SK-N-SH (cell line): ENCODE measurements around the gene PPIL4. TPM values are rescaled to one million over a fixed set of nuclear protein-coding genes. Genes with fewer than 3 reads are reported as not detected.
A peak's percentile ranks its signal among the peaks of the same experiment; 100 is the strongest.

ENCODE experiments used
- CTCF ChIA-PET: fragments of 300-600, 350-600 bp; formaldehyde crosslinking; extraction: SDS; loops from one replicate; lab custom pipeline; 2021; lab: Yijun Ruan, JAX
- POLR2A ChIA-PET: fragments of 350-600 bp; sonication (Branson Sonifier 250); formaldehyde crosslinking; extraction: SDS; loops from one replicate; lab custom pipeline; 2020; ENCODE audit warnings: antibody characterized with exemption, inconsistent platforms; lab: Yijun Ruan, JAX
- DNase-seq: peaks from one replicate; pipeline ENCODE4 v3.0.0; 2012
- H2AFZ ChIP-seq: fragments of 200-600 bp; sonication (generic); 2 replicates; pipeline ENCODE4 v1.8.1; 2016; ENCODE audit warnings: antibody characterized with exemption, mild to moderate bottlenecking, low read depth
- H3F3A ChIP-seq: fragments of 200-600 bp; sonication (generic); replicated peaks from 2 replicates; pipeline ENCODE3; 2016; ENCODE audit warnings: antibody characterized with exemption, mild to moderate bottlenecking; ENCODE audit not compliant: insufficient read depth
- H3K27ac ChIP-seq, 2 experiments: fragments of 200-500 bp in 1 of 2; fragments of 200-600 bp in 1 of 2; sonication (Bioruptor generic) in 1 of 2; sonication (generic), shearing (Covaris generic) in 1 of 2; 2 replicates each; pipeline versions ENCODE4 v1.5.1 to v1.6.1; 2014 to 2016; ENCODE audit warnings: low read depth in 2 of 2, inconsistent platforms in 1 of 2, low read length in 1 of 2, mild to moderate bottlenecking in 1 of 2, mixed read lengths in 1 of 2
- H3K27me3 ChIP-seq: fragments of 200-600 bp; sonication (generic), shearing (Covaris generic); 2 replicates; pipeline ENCODE4 v1.6.1; 2016; ENCODE audit warnings: mixed run types; ENCODE audit not compliant: insufficient read depth
- H3K36me3 ChIP-seq, 2 experiments: fragments of 200-500 bp in 1 of 2; fragments of 200-600 bp in 1 of 2; sonication (Bioruptor generic) in 1 of 2; sonication (generic) in 1 of 2; replicated peaks in 1 of 2; 2 replicates each; pipeline versions ENCODE3 to v1.5.1; 2014 to 2016; ENCODE audit warnings: low read length in 1 of 2, mild to moderate bottlenecking in 1 of 2; ENCODE audit not compliant: insufficient read depth in 2 of 2, control insufficient read depth in 1 of 2
- H3K4me1 ChIP-seq, 2 experiments: fragments of 200-500 bp in 1 of 2; fragments of 200-600 bp in 1 of 2; sonication (Bioruptor generic) in 1 of 2; sonication (generic), shearing (Covaris generic) in 1 of 2; 2 replicates each; pipeline versions ENCODE4 v1.5.1 to v1.6.1; 2014 to 2016; ENCODE audit warnings: low read depth in 1 of 2, low read length in 1 of 2, mixed run types in 1 of 2; ENCODE audit not compliant: insufficient read depth in 2 of 2, control insufficient read depth in 1 of 2
- H3K4me2 ChIP-seq: fragments of 200-600 bp; sonication (generic), shearing (Covaris generic); 2 replicates; pipeline ENCODE4 v1.6.1; 2017; ENCODE audit warnings: mixed run types
- H3K4me3 ChIP-seq, 2 experiments: fragments of 200-500 bp in 1 of 2; fragments of 200-600 bp in 1 of 2; sonication (Bioruptor generic) in 1 of 2; sonication (generic), shearing (Covaris generic) in 1 of 2; 2 replicates each; pipeline versions ENCODE4 v1.5.1 to v1.8.1; 2014 to 2016; ENCODE audit warnings: low read depth in 2 of 2, inconsistent platforms in 1 of 2, low read length in 1 of 2, mild to moderate bottlenecking in 1 of 2, mixed read lengths in 1 of 2, moderate library complexity in 1 of 2
- H3K79me2 ChIP-seq: fragments of 200-600 bp; sonication (generic); 2 replicates; pipeline ENCODE4 v1.8.1; 2017; ENCODE audit warnings: mild to moderate bottlenecking; ENCODE audit not compliant: insufficient read depth
- H3K9ac ChIP-seq: fragments of 200-600 bp; sonication (generic); 2 replicates; pipeline ENCODE4 v1.6.1; 2017; ENCODE audit warnings: mixed run types
- H3K9me2 ChIP-seq: fragments of 200-600 bp; sonication (generic); 2 replicates; pipeline ENCODE4 v1.6.1; 2017; ENCODE audit warnings: mixed run types
- H3K9me3 ChIP-seq: fragments of 200-600 bp; sonication (generic); 2 replicates; pipeline ENCODE4 v1.6.1; 2017; ENCODE audit warnings: mixed run types, mild to moderate bottlenecking, moderate library complexity
- H4K20me1 ChIP-seq: fragments of 200-600 bp; sonication (generic); 2 replicates; pipeline ENCODE4 v1.6.1; 2017; ENCODE audit warnings: mild to moderate bottlenecking, mixed run types; ENCODE audit not compliant: insufficient read depth
- EZH2phosphoT487 ChIP-seq: fragments of 200-600 bp; sonication (generic); IDR thresholded peaks from 2 replicates; pipeline ENCODE4 v1.6.1; 2017; ENCODE audit warnings: low read depth, mixed run types, mild to moderate bottlenecking, antibody characterized with exemption, moderate library complexity, borderline replicate concordance
- FOSL2 ChIP-seq: IDR thresholded peaks from 2 replicates; pipeline ENCODE4 v1.4.0; 2012; ENCODE audit warnings: low read depth, mild to moderate bottlenecking, moderate library complexity, borderline replicate concordance
- FOXJ3 ChIP-seq: sonication (generic); formaldehyde crosslinking; IDR thresholded peaks from 2 replicates; pipeline ENCODE4 v1.5.1; 2020; ENCODE audit warnings: mild to moderate bottlenecking, missing genetic modification reagents
- GABPA ChIP-seq: IDR thresholded peaks from 2 replicates; pipeline ENCODE4 v1.4.0; 2012; ENCODE audit warnings: low read depth, mild to moderate bottlenecking
- GATA2 ChIP-seq: sonication (generic); formaldehyde crosslinking; IDR thresholded peaks from 2 replicates; pipeline ENCODE4 v1.5.0; 2020; ENCODE audit warnings: mild to moderate bottlenecking, missing genetic modification reagents
- JUND ChIP-seq: IDR thresholded peaks from 2 replicates; pipeline ENCODE4 v1.4.0; 2012
- MXI1 ChIP-seq: IDR thresholded peaks from 2 replicates; pipeline ENCODE4 v1.6.1; 2012; ENCODE audit warnings: mild to moderate bottlenecking, low read depth, low read length, improper control_type of control experiment
- NFIC ChIP-seq: IDR thresholded peaks from 2 replicates; pipeline ENCODE4 v1.4.0; 2012; ENCODE audit warnings: borderline replicate concordance
- POLR2AphosphoS5 ChIP-seq: IDR thresholded peaks from 2 replicates; pipeline ENCODE4 v1.6.1; 2012; ENCODE audit warnings: low read depth, low read length
- RAD21 ChIP-seq: IDR thresholded peaks from 2 replicates; pipeline ENCODE4 v1.6.1; 2012; ENCODE audit warnings: mild to moderate bottlenecking, low read length
- RCOR1 ChIP-seq: fragments of 150-350 bp; IDR thresholded peaks from 2 replicates; pipeline ENCODE4 v1.6.1; 2017; ENCODE audit warnings: antibody characterized with exemption, low read length
- RXRA ChIP-seq: IDR thresholded peaks from 2 replicates; pipeline ENCODE4 v1.4.0; 2012; ENCODE audit warnings: low read depth, mild to moderate bottlenecking, borderline replicate concordance
- TCF12 ChIP-seq: IDR thresholded peaks from 2 replicates; pipeline ENCODE4 v1.4.0; 2012
- WGBS: methylation state at CpG from one replicate; pipeline ENCODE4 v1.1.6; 2017; ENCODE audit warnings: low lambda C conversion rate; 5-methylcytosine and 5-hydroxymethylcytosine counted together
- polyA plus RNA-seq, 3 experiments: library from polyadenylated mRNA; depleted of rRNA; stranded (reverse); fragments of >200 nt; gene quantifications; 2 replicates each; pipeline ENCODE4 v1.2.3, GENCODE V29; 2012
- TF ChIP-seq, protein P1 (sequence below): fragments of 200-600 bp; sonication (generic); IDR thresholded peaks from 2 replicates; pipeline ENCODE4 v1.6.1; 2017; ENCODE audit warnings: antibody characterized with exemption, mild to moderate bottlenecking, moderate library complexity
- TF ChIP-seq, protein P2 (sequence below): fragments of 150-350 bp; IDR thresholded peaks from 2 replicates; pipeline ENCODE4 v1.6.1; 2016; ENCODE audit warnings: mild to moderate bottlenecking, low read depth, low read length
- TF ChIP-seq, protein P3 (sequence below): IDR thresholded peaks from 2 replicates; pipeline ENCODE4 v1.4.0; 2012; ENCODE audit warnings: low read depth, borderline replicate concordance

Gene PPIL4
- polyA plus RNA-seq, 1 of the 3 experiments (the other 2 are of a cell fraction): 3.3 TPM

DNA sequence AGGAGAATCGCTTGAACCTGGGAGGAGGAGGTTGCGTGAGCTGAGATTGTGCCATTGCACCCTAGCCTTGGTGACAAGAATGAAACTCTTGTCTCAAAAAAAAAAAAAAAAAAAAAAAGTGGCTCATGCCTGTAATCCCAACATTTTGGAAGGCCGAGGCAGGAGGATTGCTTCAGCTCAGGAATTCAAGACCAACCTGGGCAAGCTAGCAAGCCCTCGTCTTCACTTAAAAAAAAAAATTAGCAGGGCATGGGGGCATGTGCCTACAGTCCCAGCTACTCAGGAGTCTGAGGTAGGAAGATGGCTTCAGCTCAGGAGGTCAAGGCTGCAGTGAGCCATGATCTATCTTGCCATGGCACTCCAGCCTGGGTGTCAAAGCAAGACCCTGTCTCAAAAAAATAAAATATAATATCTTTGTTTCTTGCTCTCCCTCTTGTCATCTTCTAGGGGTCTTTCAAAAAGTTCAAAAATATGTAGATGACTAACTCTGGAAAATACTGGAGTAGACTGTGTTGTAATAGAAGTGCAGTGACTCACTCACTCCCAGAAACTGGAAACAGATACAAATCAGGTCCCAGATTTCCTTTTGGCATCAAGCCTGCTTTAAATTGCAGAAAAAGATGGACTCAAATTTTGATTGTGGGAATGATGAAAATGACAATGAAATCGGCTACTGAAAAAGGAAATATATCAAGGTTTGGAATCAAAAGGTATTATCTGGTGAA is 17.5 kb upstream of the PPIL4 start (continued):
- TF ChIP-seq, protein P1, sequence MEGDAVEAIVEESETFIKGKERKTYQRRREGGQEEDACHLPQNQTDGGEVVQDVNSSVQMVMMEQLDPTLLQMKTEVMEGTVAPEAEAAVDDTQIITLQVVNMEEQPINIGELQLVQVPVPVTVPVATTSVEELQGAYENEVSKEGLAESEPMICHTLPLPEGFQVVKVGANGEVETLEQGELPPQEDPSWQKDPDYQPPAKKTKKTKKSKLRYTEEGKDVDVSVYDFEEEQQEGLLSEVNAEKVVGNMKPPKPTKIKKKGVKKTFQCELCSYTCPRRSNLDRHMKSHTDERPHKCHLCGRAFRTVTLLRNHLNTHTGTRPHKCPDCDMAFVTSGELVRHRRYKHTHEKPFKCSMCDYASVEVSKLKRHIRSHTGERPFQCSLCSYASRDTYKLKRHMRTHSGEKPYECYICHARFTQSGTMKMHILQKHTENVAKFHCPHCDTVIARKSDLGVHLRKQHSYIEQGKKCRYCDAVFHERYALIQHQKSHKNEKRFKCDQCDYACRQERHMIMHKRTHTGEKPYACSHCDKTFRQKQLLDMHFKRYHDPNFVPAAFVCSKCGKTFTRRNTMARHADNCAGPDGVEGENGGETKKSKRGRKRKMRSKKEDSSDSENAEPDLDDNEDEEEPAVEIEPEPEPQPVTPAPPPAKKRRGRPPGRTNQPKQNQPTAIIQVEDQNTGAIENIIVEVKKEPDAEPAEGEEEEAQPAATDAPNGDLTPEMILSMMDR: no peak
- peak; percentile 90 for TF ChIP-seq JUND
- no peak for TF ChIP-seq MXI1
- TF ChIP-seq RAD21: no peak
- 0 out of 2 replicates have a peak, but pooled peaks have one; percentile 20 for TF ChIP-seq RXRA
- no peak for TF ChIP-seq GATA2
- TF ChIP-seq TCF12: peak; percentile 88
- no peak for TF ChIP-seq EZH2phosphoT487
- TF ChIP-seq FOSL2: peak; percentile 86
- TF ChIP-seq, protein P2, sequence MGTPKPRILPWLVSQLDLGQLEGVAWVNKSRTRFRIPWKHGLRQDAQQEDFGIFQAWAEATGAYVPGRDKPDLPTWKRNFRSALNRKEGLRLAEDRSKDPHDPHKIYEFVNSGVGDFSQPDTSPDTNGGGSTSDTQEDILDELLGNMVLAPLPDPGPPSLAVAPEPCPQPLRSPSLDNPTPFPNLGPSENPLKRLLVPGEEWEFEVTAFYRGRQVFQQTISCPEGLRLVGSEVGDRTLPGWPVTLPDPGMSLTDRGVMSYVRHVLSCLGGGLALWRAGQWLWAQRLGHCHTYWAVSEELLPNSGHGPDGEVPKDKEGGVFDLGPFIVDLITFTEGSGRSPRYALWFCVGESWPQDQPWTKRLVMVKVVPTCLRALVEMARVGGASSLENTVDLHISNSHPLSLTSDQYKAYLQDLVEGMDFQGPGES: no peak
- no peak for TF ChIP-seq RCOR1
- TF ChIP-seq, protein P3, sequence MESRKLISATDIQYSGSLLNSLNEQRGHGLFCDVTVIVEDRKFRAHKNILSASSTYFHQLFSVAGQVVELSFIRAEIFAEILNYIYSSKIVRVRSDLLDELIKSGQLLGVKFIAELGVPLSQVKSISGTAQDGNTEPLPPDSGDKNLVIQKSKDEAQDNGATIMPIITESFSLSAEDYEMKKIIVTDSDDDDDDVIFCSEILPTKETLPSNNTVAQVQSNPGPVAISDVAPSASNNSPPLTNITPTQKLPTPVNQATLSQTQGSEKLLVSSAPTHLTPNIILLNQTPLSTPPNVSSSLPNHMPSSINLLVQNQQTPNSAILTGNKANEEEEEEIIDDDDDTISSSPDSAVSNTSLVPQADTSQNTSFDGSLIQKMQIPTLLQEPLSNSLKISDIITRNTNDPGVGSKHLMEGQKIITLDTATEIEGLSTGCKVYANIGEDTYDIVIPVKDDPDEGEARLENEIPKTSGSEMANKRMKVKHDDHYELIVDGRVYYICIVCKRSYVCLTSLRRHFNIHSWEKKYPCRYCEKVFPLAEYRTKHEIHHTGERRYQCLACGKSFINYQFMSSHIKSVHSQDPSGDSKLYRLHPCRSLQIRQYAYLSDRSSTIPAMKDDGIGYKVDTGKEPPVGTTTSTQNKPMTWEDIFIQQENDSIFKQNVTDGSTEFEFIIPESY: no peak
- no peak for TF ChIP-seq GABPA

DNA sequence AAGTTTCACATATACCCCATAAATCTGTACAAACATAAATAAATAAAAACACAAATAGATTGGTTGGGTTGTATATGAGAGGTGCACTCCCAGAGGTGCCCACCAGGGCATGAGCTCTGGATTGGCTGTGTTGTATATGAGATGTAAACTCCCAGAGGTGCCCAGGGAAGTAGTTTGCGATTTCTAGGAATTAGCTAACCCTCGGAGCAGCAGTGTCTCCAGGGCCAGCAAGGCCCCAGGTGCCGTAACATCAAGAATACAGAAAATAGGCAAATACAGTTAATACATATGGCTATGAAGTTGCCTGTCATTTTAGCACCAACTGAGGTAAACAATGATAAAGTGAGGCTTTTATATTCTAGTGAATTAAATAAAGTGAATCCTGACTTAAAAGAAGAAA is 14.9 kb upstream of the PPIL4 start:
- H3K79me2 ChIP-seq: no peaks in the 10 kb centered on the region
- 34% methylated on average over 3 of the region's 3 CpGs for WGBS
- H3K4me3 ChIP-seq: no peak overlapping the region
- no peaks in the 10 kb centered on the region for H4K20me1 ChIP-seq
- H3K9me3 ChIP-seq: no peaks in the 10 kb centered on the region
- CTCF ChIA-PET: interaction anchor here (1.0 to 1.4 kb wide), 5 partner anchors 9 to 157 kb away, joined by 3 to 17 read pairs (median 6); partner anchors contain the start of genes LATS1 and PPIL4
- H3K9me2 ChIP-seq: no peaks in the 10 kb centered on the region
- TF ChIP-seq JUND (no peak), FOXJ3 (CRISPR knock-in tag) (no peak), POLR2AphosphoS5 (no peak), NFIC (no peak)
- TF ChIP-seq, protein P1: peak; percentile 58
- peaks cover 36% of the 10 kb centered on the region for H3F3A ChIP-seq
- H3K4me1 ChIP-seq: peaks cover 0 to 4% of the 10 kb centered on the region in 2 experiments; a peak in 2 of 4 replicates
- no peak overlapping the region for H2AFZ ChIP-seq
- H3K9ac ChIP-seq: no peak overlapping the region
- H3K4me2 ChIP-seq: no peak overlapping the region
- no peaks in the 10 kb centered on the region for H3K36me3 ChIP-seq
- H3K27me3 ChIP-seq: no peaks in the 10 kb centered on the region
- POLR2A ChIA-PET: no interaction called here
- no peak overlapping the region for H3K27ac ChIP-seq
- peak; percentile 53 for DNase-seq
